ENCODE measurements around the gene USP35.

The USP35 gene

DNA sequence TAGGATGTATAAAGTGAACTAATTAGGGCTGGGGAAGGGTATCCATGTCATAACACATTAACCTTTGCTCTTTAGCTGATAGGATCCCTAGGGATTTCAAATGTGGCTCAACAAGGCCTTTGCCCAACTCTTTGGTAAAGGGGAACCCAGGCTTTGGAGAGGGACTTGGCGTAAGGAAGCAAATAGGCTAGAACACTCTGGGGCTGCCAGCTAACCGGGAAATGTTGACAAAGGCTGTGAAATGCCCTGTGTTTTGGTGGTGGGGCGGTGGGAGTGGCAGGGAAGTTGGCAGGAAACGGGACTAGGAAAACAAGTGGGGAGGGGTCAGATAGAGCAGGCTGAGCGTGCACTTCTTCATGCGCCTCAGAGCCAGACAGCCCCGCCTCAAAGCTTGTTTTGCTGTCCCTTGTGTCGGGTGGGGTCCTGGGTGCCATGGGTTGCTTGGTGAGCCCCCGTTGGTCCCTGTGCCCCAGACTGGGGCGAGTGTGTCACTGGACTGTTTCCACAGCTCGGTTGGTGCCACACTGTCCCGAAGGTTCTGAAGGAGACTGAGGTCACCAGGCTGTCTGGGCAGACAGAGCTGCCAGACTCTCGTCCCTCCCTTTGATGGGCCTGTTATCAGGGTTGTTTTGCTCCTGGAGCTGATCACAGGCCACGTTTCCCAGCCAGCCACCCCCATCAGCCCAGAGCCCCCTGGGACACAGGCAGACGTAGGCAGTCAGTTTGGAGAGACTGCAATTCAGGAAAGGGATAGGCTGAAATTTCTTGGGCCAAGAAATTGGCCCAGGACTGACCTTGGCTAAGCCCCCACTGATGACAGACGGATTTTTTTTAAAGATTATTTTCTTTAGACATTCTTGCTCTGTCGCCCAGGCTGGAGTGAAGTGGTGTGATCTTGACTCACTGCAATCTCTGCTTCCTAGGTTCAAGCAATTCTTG is 19.9 kb upstream of the USP35 start:
- no peaks in the 10 kb centered on the region for H3K36me3 ChIP-seq (ENCODE audit: insufficient read depth, low read length)
- no peak overlapping the region for H3K9ac ChIP-seq (ENCODE audit: low read depth, low read length, poor library complexity, severe bottlenecking)
- no peak overlapping the region for H3K4me2 ChIP-seq (ENCODE audit: low read depth, low read length, poor library complexity, severe bottlenecking)
- no peaks in the 10 kb centered on the region for H3K79me2 ChIP-seq (ENCODE audit: insufficient read depth, low read length)
- no peaks in the 10 kb centered on the region for H3K27me3 ChIP-seq (ENCODE audit: insufficient read depth, low read length, poor library complexity, severe bottlenecking)
- no peak overlapping the region for H2AFZ ChIP-seq (ENCODE audit: low read length)
- no peaks in the 10 kb centered on the region for H3F3A ChIP-seq (ENCODE audit: low read depth)
- no peaks in the 10 kb centered on the region for H4K20me1 ChIP-seq (ENCODE audit: insufficient read depth, low read length, poor library complexity, severe bottlenecking)
- no peak overlapping the region for H3K4me3 ChIP-seq (ENCODE audit: low read length, poor library complexity, severe bottlenecking)
- TF ChIP-seq EZH2phosphoT487 (IDR thresholded peaks at IDR 0.05; ENCODE audit: borderline replicate concordance) = no peak
- H3K4me1 ChIP-seq (ENCODE audit: insufficient read depth, low read length, poor library complexity, severe bottlenecking) = no peaks in the 10 kb centered on the region
- H3K9me3 ChIP-seq (ENCODE audit: insufficient read depth, low read depth, low read length) = no peaks in the 10 kb centered on the region
- H3K9me2 ChIP-seq (replicated peaks; ENCODE audit: low read depth, low read length) = no peaks in the 10 kb centered on the region

DNA sequence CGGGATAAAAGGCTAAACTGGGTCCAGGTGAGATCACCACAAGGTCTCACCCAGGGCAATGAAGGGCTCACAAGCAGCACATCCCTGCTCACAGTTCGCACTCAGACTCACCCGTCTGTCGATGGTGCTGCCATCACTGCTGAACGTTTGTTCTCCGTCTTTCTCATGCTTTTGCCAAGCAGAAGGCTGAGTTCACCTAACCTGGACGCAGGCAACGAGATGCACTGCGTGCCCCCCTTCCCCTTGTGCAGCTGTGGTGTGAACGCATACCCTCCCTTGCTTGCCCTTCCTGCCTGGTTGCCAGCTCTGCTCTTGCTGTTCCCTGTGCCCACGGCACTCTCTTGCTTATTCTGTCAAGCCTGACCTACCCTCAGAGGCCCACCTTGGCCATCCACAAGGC is 18.3 kb upstream of the USP35 start:
- Histone ChIP-seq H4K20me1 (ENCODE audit: insufficient read depth, low read length, poor library complexity, severe bottlenecking) (no peaks in the 10 kb centered on the region), H3K9me3 (ENCODE audit: insufficient read depth, low read depth, low read length) (no peaks in the 10 kb centered on the region), H3K9me2 (replicated peaks; ENCODE audit: low read depth, low read length) (no peaks in the 10 kb centered on the region), H2AFZ (ENCODE audit: low read length) (no peak overlapping the region), H3K9ac (ENCODE audit: low read depth, low read length, poor library complexity, severe bottlenecking) (no peak overlapping the region), H3K4me2 (ENCODE audit: low read depth, low read length, poor library complexity, severe bottlenecking) (no peak overlapping the region), H3K4me1 (ENCODE audit: insufficient read depth, low read length, poor library complexity, severe bottlenecking) (no peaks in the 10 kb centered on the region), H3F3A (ENCODE audit: low read depth) (no peaks in the 10 kb centered on the region), H3K27me3 (ENCODE audit: insufficient read depth, low read length, poor library complexity, severe bottlenecking) (no peaks in the 10 kb centered on the region), H3K4me3 (ENCODE audit: low read length, poor library complexity, severe bottlenecking) (no peak overlapping the region), H3K36me3 (ENCODE audit: insufficient read depth, low read length) (no peaks in the 10 kb centered on the region), H3K79me2 (ENCODE audit: insufficient read depth, low read length) (no peaks in the 10 kb centered on the region)
- TF ChIP-seq EZH2phosphoT487 (IDR thresholded peaks at IDR 0.05; ENCODE audit: borderline replicate concordance) = no peak
- TF ChIP-seq, protein P1, sequence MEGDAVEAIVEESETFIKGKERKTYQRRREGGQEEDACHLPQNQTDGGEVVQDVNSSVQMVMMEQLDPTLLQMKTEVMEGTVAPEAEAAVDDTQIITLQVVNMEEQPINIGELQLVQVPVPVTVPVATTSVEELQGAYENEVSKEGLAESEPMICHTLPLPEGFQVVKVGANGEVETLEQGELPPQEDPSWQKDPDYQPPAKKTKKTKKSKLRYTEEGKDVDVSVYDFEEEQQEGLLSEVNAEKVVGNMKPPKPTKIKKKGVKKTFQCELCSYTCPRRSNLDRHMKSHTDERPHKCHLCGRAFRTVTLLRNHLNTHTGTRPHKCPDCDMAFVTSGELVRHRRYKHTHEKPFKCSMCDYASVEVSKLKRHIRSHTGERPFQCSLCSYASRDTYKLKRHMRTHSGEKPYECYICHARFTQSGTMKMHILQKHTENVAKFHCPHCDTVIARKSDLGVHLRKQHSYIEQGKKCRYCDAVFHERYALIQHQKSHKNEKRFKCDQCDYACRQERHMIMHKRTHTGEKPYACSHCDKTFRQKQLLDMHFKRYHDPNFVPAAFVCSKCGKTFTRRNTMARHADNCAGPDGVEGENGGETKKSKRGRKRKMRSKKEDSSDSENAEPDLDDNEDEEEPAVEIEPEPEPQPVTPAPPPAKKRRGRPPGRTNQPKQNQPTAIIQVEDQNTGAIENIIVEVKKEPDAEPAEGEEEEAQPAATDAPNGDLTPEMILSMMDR (conservative IDR thresholded peaks at IDR 0.05; ENCODE audit: low read length) = no peak

DNA sequence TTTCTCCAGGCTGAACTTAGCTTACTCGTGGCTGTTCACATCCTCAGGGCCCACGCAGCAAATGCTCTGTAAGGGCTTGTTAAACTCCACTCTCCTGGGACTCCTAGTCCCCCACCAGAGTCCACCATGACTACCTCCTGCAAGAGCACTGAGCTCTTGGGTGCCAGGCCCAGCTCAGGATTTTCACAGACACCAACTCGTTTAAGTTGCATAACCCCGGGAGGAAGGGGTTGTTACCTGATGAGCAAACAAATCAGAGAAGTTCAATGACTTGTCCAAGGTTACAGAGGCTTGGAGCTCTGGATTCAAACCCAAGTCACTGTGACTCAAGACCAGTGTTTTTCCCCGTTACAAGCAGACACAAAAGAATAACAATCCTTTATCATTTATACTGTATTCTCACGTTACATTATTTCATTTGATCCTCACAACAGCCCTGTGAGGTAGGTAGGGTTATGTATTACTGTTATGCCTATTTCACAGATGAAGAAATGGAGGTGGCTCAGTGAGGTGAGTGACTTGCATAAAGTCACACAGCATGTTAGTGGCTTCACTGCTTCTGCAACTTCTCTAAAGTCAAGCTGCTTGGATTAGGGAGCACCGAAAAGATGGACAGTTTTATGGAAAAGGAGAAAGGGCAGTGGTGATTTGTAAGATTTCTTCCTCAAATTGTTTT is 17.7 kb upstream of the USP35 start:
- Histone ChIP-seq H3K4me2 (ENCODE audit: low read depth, low read length, poor library complexity, severe bottlenecking) (no peak overlapping the region), H3K9me2 (replicated peaks; ENCODE audit: low read depth, low read length) (no peaks in the 10 kb centered on the region), H2AFZ (ENCODE audit: low read length) (no peak overlapping the region), H3K4me1 (ENCODE audit: insufficient read depth, low read length, poor library complexity, severe bottlenecking) (no peaks in the 10 kb centered on the region), H4K20me1 (ENCODE audit: insufficient read depth, low read length, poor library complexity, severe bottlenecking) (no peaks in the 10 kb centered on the region), H3K36me3 (ENCODE audit: insufficient read depth, low read length) (no peaks in the 10 kb centered on the region), H3K9me3 (ENCODE audit: insufficient read depth, low read depth, low read length) (no peaks in the 10 kb centered on the region), H3K79me2 (ENCODE audit: insufficient read depth, low read length) (no peaks in the 10 kb centered on the region), H3K9ac (ENCODE audit: low read depth, low read length, poor library complexity, severe bottlenecking) (no peak overlapping the region), H3F3A (ENCODE audit: low read depth) (no peaks in the 10 kb centered on the region), H3K27me3 (ENCODE audit: insufficient read depth, low read length, poor library complexity, severe bottlenecking) (no peaks in the 10 kb centered on the region), H3K4me3 (ENCODE audit: low read length, poor library complexity, severe bottlenecking) (no peak overlapping the region)
- TF ChIP-seq EZH2phosphoT487 (IDR thresholded peaks at IDR 0.05; ENCODE audit: borderline replicate concordance) = no peak
- TF ChIP-seq, protein P1 (conservative IDR thresholded peaks at IDR 0.05; ENCODE audit: low read length) = no peak
